ENCODE results near the gene ZNF121.
"Not testable (repeated sequence)": the region's sequence is repeated elsewhere in the genome, so short reads cannot be mapped to it uniquely, and the experiment has no call there.

Gene ZNF121

GRCh38 chr19:9615844-9616243 is 31.5 kb upstream of the ZNF121 start:
- H3K36me3 ChIP-seq (ENCODE audit: control insufficient read depth, insufficient read depth, low read length) = peaks cover 21% of the 10 kb centered on the region

GRCh38 chr19:9610484-9611113 is 26.3 kb upstream of the ZNF121 start:
- H3K27me3 ChIP-seq (replicated peaks; ENCODE audit: control insufficient read depth, insufficient read depth, low read length) = no peaks in the 10 kb centered on the region
- no peak overlapping the region for H3K4me3 ChIP-seq (replicated peaks; ENCODE audit: low read depth, low read length)
- H3K36me3 ChIP-seq (ENCODE audit: control insufficient read depth, insufficient read depth, low read length) = peaks cover 17% of the 10 kb centered on the region
- DNase-seq (ENCODE audit: extremely low read depth, insufficient read length) = no peak
- TF ChIP-seq CTCF (IDR thresholded peaks at IDR 0.05; ENCODE audit: insufficient read depth, low read length, poor library complexity, severe bottlenecking) = no peak

More at GRCh38 chr19:9615844-9616243, 31.5 kb upstream of the ZNF121 start:
- no peak overlapping the region for H3K4me3 ChIP-seq (replicated peaks; ENCODE audit: low read depth, low read length)
- H3K27me3 ChIP-seq (replicated peaks; ENCODE audit: control insufficient read depth, insufficient read depth, low read length) = no peaks in the 10 kb centered on the region
- no peak for DNase-seq (ENCODE audit: extremely low read depth, insufficient read length)
- no peak for TF ChIP-seq CTCF (IDR thresholded peaks at IDR 0.05; ENCODE audit: insufficient read depth, low read length, poor library complexity, severe bottlenecking)

GRCh38 chr19:9608912-9609311 is 24.6 kb upstream of the ZNF121 start:
- Histone ChIP-seq H3K4me3 (replicated peaks; ENCODE audit: low read depth, low read length) (no peak overlapping the region), H3K36me3 (ENCODE audit: control insufficient read depth, insufficient read depth, low read length) (peaks cover 17% of the 10 kb centered on the region), H3K27me3 (replicated peaks; ENCODE audit: control insufficient read depth, insufficient read depth, low read length) (no peaks in the 10 kb centered on the region)
- no peak for TF ChIP-seq CTCF (IDR thresholded peaks at IDR 0.05; ENCODE audit: insufficient read depth, low read length, poor library complexity, severe bottlenecking)
- no peak for DNase-seq (ENCODE audit: extremely low read depth, insufficient read length)

- no peaks in the 10 kb centered on the region for H3K27me3 ChIP-seq (replicated peaks; ENCODE audit: control insufficient read depth, insufficient read depth, low read length)
- no peak overlapping the region for H3K4me3 ChIP-seq (replicated peaks; ENCODE audit: low read depth, low read length)
- no peaks in the 10 kb centered on the region for H3K36me3 ChIP-seq (ENCODE audit: control insufficient read depth, insufficient read depth, low read length)
- no peak for DNase-seq (ENCODE audit: extremely low read depth, insufficient read length)
- no peak for TF ChIP-seq CTCF (IDR thresholded peaks at IDR 0.05; ENCODE audit: insufficient read depth, low read length, poor library complexity, severe bottlenecking)
Observed at GRCh38 chr19:9597027-9597426, 12.7 kb upstream of the ZNF121 start.

GRCh38 chr19:9586764-9587163 is 2.5 kb upstream of the ZNF121 start:
- no peak overlapping the region for H3K4me3 ChIP-seq (replicated peaks; ENCODE audit: low read depth, low read length)
- peak; percentile 75 for TF ChIP-seq CTCF (IDR thresholded peaks at IDR 0.05; ENCODE audit: insufficient read depth, low read length, poor library complexity, severe bottlenecking)
- DNase-seq (ENCODE audit: extremely low read depth, insufficient read length) = no peak
- H3K36me3 ChIP-seq (ENCODE audit: control insufficient read depth, insufficient read depth, low read length) = no peaks in the 10 kb centered on the region
- H3K27me3 ChIP-seq (replicated peaks; ENCODE audit: control insufficient read depth, insufficient read depth, low read length) = no peaks in the 10 kb centered on the region

GRCh38 chr19:9582081-9582725 is 2.1 kb downstream of the ZNF121 start:
- H3K36me3 ChIP-seq (ENCODE audit: control insufficient read depth, insufficient read depth, low read length); H3K4me3 ChIP-seq (replicated peaks; ENCODE audit: low read depth, low read length); DNase-seq (ENCODE audit: extremely low read depth, insufficient read length); H3K27me3 ChIP-seq (replicated peaks; ENCODE audit: control insufficient read depth, insufficient read depth, low read length): not testable (repeated sequence)

All from GM06990 (cell line).